GM20000 (cell line): ENCODE measurements around the gene BRSK2.

Experiments
- DNase-seq: peaks from one replicate; pipeline ENCODE4 v3.0.0; 2012; ENCODE audit warnings: low spot score
- TF ChIP-seq, protein P1 (sequence below): IDR thresholded peaks from 2 replicates; pipeline ENCODE4 v1.5.1; 2012; ENCODE audit warnings: mild to moderate bottlenecking, control low read depth; ENCODE audit errors: extremely low read depth, missing control alignments

Gene BRSK2

DNA sequence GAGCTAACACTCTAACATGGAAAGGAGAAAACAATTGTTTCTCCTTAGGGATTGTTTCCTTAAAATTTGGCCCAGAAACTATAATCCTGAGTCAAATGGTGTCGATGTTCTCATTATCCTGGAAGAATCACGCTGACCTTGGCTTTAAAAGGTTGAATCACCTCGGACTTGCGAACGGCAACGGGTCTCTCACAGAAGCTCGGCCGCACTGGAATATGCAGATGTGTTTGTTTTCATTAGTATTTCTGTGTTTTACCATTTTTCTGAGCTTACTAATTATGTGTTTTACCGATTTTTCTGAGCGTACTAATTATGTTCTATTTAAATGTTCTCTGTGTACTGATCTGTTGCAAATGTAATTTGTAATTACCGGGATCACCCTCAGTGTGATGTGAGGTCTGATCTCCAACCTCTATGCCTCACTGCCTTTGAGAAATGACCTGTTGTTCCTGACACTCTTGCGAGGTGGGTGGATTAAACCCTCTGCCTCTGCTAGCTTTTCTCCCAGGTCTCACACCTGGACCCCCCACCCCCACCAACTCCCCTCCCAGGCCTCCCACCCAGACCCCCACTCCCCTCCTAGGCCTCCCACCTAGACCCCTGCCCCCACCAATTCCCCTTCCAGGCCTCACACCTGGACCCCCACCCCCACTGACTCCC is 38.3 kb upstream of the BRSK2 start:
- TF ChIP-seq, protein P1, sequence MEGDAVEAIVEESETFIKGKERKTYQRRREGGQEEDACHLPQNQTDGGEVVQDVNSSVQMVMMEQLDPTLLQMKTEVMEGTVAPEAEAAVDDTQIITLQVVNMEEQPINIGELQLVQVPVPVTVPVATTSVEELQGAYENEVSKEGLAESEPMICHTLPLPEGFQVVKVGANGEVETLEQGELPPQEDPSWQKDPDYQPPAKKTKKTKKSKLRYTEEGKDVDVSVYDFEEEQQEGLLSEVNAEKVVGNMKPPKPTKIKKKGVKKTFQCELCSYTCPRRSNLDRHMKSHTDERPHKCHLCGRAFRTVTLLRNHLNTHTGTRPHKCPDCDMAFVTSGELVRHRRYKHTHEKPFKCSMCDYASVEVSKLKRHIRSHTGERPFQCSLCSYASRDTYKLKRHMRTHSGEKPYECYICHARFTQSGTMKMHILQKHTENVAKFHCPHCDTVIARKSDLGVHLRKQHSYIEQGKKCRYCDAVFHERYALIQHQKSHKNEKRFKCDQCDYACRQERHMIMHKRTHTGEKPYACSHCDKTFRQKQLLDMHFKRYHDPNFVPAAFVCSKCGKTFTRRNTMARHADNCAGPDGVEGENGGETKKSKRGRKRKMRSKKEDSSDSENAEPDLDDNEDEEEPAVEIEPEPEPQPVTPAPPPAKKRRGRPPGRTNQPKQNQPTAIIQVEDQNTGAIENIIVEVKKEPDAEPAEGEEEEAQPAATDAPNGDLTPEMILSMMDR: no peak
- no peak for DNase-seq

DNA sequence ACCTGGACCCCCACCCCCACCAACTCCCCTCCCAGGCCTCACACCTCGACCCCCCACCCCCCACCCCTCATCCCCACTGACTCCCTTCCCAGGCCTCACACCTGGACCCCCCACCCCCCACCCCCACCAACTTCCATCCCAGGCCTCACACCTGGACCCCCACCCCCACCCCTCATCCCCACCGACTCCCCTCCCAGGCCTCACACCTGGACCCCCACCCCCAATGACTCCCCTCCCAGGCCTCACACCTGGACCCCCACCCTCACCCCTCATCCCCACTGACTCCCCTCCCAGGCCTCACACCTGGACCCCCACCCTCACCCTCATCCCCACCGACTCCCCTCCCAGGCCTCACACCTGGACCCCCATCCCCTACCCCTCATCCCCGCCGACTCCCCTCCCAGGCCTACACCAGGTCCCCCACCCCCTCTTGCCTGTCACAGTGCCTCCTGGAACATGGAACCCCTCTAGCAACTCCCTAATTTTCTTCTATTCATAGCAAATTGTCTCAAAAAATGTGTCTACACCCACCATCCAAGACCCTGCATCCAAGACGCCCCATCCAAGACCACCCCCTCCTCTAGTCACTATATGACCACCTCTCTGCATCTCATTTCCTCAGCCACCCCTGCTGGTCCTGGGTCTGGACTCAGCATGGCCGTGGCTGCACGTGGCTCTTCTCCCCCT is 36.9 kb upstream of the BRSK2 start:
- no peak for DNase-seq
- TF ChIP-seq, protein P1: no peak

DNA sequence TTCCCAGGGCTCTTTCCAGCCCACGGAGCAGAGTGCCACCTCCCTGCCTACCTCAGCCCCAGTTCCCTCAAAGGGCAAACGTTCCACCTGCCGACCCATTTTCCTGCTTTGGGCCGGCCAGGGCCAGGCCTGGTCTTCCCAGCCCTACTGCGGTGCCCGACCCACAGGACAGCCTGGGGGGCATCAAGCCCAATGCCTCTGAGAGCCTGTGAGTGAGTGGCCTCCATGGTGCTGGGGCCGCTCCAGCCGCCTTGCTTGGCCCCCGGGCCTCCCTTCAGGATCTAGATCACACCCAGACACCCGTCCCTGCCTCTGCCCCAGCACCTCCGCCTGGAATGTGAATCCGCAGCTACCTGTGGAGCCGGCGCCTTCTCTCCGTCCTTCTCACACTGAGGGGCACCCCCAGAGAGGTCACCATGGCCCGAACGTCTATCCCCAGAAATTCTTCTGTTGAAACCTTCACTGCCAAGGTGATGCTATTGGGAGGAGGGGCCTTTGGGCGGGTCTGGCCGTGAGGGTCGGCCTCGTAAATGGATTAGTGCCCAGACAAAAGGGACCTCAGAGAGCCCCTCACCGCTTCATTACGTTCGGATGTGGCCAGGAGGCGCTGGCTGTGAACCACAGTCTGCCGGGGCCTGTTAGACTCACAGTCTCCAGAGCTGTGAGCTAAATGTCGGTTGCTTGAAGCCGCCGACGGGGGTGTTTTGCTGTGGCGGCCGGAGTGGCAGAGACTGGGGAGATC is 36.2 kb upstream of the BRSK2 start:
- TF ChIP-seq, protein P1: no peak
- no peak for DNase-seq

DNA sequence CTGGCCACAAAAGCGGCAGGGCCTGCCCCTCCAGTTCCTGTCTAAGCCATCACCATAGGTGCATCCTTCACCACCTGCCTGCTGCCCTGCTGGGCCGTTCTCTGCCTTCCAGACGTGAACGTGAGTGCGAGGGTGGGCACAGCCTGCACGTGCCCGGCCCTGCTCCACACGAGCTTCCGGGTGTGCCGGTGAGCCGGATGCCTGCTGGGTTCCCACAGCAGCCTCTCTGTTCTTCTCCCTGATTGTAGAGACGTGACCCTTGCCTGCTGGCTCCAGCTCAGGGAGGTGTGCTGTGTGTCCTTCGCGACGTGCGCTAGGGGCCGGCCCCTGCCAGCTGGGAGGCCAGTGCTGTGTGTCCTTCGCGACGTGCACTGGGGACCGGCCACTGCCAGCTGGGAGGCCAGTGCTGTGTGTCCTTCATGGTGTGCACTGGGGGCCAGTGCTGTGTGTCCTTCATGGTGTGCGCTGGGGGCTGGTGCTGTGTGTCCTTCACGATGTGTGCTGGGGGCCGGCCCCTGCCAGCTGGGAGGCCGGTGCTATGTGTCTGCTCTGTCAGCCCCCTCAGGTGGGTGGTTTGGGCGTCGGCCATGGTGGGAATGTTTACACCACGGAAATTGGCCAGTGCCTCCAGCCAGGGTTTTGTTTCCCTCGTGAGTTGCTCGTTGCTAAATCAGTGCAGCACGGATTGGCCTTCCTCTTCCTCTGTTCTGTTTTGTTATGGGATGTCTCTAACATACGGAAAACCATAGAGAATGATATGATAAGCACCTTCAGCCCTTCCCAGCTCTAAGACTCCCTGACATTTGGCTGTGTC is 35.4 kb upstream of the BRSK2 start:
- no peak for DNase-seq

DNA sequence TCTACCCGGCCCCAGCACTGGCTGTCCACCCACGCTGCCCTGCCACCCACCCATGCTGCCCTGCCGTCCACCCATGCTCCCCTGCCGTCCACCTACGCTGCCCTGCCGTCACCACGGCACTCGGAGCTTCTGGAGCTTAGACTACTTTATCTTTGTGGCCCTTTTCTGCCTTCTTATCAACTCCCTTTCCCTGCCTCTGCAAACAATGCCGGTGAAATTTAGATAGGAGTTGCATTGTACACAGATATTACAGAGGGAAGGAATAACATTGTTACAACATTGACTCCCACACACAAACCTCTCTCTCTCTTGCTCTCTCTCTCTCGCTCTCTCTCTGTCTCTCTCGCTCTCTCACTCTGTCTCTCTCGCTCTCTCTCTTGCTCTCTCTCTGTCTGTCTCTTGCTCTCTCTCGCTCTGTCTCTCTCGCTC is 33.7 kb upstream of the BRSK2 start:
- DNase-seq: no peak
- TF ChIP-seq, protein P1: no peak

More for the DNA sequence above, 35.4 kb upstream of the BRSK2 start:
- TF ChIP-seq, protein P1: no peak

DNA sequence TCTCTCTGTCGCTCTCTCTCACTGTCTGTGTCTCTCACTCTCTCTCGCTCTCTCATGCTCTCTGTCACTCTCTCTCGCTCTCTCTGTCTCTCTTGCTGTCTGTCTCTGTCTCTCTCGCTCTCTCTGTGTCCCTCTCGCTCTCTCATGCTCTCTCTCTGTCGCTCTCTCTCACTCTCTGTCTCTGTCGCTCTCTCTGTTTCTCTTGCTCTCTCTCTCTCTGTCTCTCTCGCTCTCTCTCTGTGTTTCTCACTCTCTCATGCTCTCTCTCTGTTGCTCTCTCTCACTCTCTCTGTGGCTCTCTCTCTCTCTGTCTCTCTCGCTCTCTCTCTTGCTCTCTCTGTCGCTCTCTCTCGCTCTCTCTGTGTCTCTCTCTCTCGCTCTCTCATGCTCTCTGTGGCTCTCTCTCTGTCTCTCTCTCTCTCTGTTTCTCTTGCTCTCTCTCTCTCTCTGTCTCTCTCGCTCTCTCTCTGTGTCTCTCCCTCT is 33.2 kb upstream of the BRSK2 start:
- TF ChIP-seq, protein P1: no peak
- DNase-seq: no peak
